ENCODE data around the gene TUBGCP2. TPM values are rescaled to one million over a fixed set of nuclear protein-coding genes. Genes with fewer than 3 reads are reported as not detected.

Gene TUBGCP2
- total RNA-seq, 1 donor from 2014 or later: 35.2 TPM

GRCh38 chr10:133264461-133264860 is 44.2 kb downstream of the TUBGCP2 start:
- no peak for TF ChIP-seq CTCF (conservative IDR thresholded peaks at IDR 0.05; ENCODE audit: low read depth, low read length)
- no peak overlapping the region for H3K4me3 ChIP-seq (ENCODE audit: low read depth, low read length)
- no peak for DNase-seq (ENCODE audit: low read depth)

- DNase-seq (ENCODE audit: low read depth): no peak
- no peak overlapping the region for H3K4me3 ChIP-seq (ENCODE audit: low read depth, low read length)
- TF ChIP-seq CTCF (conservative IDR thresholded peaks at IDR 0.05; ENCODE audit: low read depth, low read length): no peak
Observed at GRCh38 chr10:133263674-133264073, 45.0 kb downstream of the TUBGCP2 start.

DNA sequence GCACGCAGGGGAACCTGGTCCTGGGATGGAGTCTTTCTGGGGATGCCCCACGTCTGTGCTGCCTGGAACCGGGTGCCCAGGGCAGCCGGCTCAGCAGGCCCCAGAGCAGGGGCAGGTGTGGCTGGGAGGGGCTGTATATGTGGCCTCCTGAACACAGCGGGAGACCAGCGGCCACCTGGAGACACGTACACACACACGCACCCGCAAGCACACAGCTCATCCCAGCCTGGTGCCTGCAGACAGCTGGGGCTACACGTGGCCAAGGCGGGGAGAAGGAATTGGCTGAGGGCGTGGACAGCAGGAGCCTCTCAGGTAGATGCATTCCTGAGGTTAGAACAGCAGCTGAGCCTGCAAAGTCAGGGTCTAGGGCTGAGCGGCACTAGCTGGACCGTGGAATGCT is 46.0 kb downstream of the TUBGCP2 start:
- DNase-seq (ENCODE audit: low read depth): no peak

GRCh38 chr10:133261726-133262325 is 46.8 kb downstream of the TUBGCP2 start:
- DNase-seq (ENCODE audit: low read depth): no peak
- no peak for TF ChIP-seq CTCF (conservative IDR thresholded peaks at IDR 0.05; ENCODE audit: low read depth, low read length)
- H3K4me3 ChIP-seq (ENCODE audit: low read depth, low read length): peak overlapping the region; percentile 68

More for the DNA sequence above, 46.0 kb downstream of the TUBGCP2 start:
- no peak for TF ChIP-seq CTCF (conservative IDR thresholded peaks at IDR 0.05; ENCODE audit: low read depth, low read length)
- H3K4me3 ChIP-seq (ENCODE audit: low read depth, low read length): no peak overlapping the region

- H3K4me3 ChIP-seq (ENCODE audit: low read depth, low read length): peak overlapping the region; percentile 68
- TF ChIP-seq CTCF (conservative IDR thresholded peaks at IDR 0.05; ENCODE audit: low read depth, low read length): no peak
- DNase-seq (ENCODE audit: low read depth): no peak
Observed at GRCh38 chr10:133260895-133261725, 47.6 kb downstream of the TUBGCP2 start.

GRCh38 chr10:133259602-133259989 is 49.1 kb downstream of the TUBGCP2 start:
- no peak for TF ChIP-seq CTCF (conservative IDR thresholded peaks at IDR 0.05; ENCODE audit: low read depth, low read length)
- DNase-seq (ENCODE audit: low read depth): no peak
- no peak overlapping the region for H3K4me3 ChIP-seq (ENCODE audit: low read depth, low read length)

All from epithelial cell of proximal tubule (primary cell).